GM19395 (cell line): Measurements from ENCODE around the gene EDIL3.

Experiments used
- ATAC-seq: cut with Tn5 transposase; IDR thresholded peaks from one replicate; pipeline ENCODE4 v1.9.1; 2021; ENCODE audit warnings: mild to moderate bottlenecking, moderate library complexity; ENCODE audit not compliant: unreplicated experiment

The EDIL3 gene, protein sequence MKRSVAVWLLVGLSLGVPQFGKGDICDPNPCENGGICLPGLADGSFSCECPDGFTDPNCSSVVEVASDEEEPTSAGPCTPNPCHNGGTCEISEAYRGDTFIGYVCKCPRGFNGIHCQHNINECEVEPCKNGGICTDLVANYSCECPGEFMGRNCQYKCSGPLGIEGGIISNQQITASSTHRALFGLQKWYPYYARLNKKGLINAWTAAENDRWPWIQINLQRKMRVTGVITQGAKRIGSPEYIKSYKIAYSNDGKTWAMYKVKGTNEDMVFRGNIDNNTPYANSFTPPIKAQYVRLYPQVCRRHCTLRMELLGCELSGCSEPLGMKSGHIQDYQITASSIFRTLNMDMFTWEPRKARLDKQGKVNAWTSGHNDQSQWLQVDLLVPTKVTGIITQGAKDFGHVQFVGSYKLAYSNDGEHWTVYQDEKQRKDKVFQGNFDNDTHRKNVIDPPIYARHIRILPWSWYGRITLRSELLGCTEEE

DNA sequence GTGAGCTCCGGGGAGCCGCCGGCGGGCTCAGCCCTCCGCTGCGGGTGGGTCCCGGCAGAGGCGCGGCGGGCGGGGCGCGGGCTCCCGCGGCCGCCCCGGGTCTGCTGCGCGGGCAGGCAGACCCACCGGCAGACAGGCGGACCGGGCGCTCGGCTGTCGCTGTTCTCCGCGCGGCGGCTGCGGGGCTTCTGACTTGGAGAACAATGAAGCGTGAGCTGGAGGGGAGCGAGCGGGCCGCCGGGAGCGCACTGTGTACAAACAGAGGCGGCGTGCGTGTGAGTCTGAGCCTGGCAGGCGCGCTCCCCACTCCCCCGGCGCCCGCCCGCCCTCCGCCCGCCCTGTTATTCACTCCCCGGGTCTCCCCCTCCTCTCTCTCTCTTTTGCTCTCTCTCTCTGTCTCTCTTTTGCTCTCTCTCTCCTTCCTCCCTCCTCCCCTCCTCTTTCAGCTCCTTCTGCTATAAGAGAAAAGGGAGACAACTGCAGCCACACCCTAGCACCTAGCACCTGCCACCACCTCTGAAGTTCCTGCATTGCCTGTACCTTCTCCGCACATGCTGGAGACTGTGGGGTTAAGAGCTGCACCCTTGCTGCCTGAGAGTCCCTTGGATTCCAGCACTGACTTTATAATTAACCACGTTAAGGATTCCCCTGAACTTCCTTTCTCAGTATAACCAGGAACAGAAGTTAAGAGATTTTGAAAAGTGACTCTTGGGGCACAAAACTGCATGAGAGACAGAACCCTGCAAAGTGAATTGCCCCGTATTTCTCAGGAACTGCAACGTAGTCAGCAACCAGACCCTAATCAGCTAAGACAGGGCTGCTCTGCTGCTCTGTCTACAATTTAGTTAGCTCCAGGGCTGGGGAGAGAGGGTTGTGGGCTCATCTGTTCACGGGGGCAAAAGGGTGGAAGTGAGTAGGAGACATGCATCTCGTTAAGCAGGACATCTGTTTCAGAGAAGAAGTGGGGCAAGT is at the start of gene EDIL3:
EDIL3 (minus strand) TSS at position 277 of the 972 bp plus-strand sequence. CDS start 506 bp downstream, outside the sequence.
- ATAC-seq: no peak

DNA sequence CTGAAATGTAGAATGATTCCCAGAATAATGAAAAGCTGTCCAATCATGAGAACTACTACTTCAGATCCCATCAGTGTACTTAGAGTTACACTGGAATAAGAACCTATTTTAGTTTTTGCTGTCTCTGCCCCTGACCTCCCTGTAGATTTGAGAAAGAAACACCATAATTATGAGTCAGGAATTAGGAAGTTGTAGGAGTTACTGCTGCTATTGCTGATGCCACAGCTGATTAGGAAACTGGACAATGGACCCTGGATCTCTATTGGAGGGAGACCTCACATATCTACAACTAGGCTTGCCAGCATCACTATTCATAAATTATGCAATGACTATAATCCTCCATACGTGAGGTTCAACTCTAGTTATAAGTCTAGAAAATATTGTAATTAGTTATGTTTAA is 48.8 kb upstream of the EDIL3 start:
- ATAC-seq: no peak

- ATAC-seq: no peak
Measured at GRCh38 chr5:84430863-84431663, 46.4 kb upstream of the EDIL3 start.

GRCh38 chr5:84430079-84430478 is 45.4 kb upstream of the EDIL3 start:
- no peak for ATAC-seq

DNA sequence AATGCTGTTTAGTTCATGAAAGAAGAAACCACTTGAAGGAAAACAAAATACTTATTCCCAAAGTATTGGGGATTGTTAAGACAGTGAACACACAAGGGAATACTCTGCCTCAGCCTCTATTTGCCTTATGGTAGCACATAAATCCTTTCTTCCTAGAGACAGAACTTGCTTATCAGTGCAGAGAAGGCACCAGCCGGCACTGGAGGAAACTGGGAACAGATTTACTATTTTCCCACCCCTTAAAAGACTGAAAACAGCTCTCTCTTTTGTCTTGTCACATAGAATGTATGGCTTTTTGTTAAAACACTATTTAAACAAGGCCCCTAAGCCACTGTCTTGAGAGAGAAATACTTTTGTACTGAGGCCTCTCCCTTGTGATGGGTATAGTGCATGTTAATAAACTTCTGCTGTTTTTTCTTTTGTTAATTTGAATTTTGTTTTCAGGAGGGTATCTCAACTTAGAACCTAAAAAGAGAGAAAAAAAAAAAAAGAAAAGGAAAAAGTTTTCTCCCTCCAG is 40.7 kb upstream of the EDIL3 start:
- ATAC-seq: no peak

DNA sequence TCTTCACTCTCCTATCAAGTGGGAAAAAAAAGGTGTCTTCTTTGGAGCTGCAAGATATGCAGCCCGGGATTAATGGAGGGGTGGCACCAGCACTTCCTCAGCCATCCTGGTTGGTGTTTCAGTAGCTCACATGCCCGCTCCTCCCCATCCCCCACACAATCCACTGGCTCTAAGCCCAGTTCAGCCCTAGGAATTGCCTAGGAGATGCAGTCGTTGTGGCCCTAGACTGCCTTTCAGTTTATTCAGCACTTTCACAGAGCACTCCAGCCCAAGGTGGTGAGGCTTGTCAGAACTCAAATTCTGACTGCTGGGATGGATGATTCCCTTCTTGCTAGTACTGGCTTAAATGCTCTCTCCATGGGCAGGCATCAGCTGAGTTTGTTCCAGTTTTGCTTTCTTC is 35.1 kb upstream of the EDIL3 start:
- ATAC-seq: no peak

DNA sequence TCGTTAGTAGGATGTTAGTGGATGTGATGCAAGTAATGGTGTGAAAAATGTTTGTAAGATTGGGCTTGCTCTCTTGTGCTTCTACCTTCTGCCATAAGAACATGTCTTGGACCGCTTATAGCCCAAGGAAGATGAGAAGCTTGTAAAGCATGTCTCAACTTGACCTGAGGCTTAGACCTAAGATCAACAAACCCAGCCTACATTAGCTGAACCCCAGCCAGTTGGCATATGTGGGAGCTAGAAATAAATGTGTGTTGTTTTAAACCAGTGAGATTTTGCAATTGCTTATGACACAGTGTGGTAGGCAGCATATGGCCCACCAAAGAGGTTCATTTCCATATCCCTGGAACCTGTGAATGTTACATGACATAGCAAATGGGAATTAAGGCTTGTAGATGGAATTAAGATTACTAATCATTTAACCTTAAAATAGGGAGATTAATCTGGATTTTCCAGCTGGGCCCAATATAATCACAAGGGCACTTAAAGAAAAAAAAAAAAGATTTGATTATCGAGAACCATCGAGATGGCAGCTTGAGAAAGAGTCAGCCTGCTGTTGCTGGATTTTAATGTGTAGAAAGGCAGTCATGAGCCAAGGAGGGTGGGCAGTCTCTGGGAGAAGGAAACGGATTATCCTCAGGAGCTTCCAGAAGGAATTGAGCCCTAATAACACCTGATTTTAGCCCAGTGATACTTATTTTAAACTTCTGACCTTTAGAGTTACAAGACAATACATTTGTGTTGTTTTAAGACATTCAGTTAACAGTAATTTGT is 27.3 kb upstream of the EDIL3 start:
- no peak for ATAC-seq

- ATAC-seq: no peak
Measured at GRCh38 chr5:84406111-84406510, 21.4 kb upstream of the EDIL3 start.

DNA sequence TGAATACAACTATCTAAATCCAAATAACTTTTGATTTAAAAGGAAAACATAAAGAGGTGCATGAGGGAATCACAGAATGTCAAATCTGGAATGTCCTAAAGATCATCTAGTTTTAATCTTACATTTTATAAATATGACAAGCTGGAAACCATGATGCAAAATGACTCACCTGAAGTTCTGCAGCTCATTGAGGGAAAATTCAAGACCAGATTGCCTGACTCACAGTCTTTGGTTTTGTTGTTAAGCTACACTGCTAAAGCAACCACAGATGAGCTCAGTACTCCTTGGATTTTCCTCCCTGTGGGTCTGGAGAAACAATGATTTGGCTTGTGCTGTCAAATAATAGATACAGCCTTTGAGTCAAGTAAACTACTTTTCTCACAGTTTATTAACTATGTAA is 19.1 kb upstream of the EDIL3 start:
- ATAC-seq: no peak

DNA sequence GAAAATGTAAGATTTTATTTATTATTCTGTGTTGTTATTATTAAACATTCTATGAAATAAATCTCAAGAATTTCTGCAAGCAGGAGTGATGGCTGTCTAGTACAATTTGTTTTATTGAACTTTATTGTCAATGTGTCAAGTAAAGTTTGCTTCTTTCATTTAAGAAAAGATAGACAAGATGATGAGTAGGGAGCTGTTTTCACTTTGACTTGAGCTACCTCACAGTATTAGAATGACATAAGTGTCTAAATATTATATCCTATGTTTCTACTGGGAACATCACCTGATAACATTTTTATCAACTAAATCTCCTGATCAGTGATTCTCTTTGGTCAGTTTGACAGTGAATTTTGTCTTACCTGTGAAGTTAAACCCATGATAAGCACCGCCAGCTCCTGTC is 12.7 kb upstream of the EDIL3 start:
- no peak for ATAC-seq

GRCh38 chr5:84393969-84394368 is 9.3 kb upstream of the EDIL3 start:
- no peak for ATAC-seq

- ATAC-seq: no peak
Measured at GRCh38 chr5:84392836-84393235, 8.2 kb upstream of the EDIL3 start.

GRCh38 chr5:84385705-84386104 is 1.0 kb upstream of the EDIL3 start:
- ATAC-seq: no peak

GRCh38 chr5:84383816-84384603 is 670 bp downstream of the EDIL3 start:
- ATAC-seq: no peak

GRCh38 chr5:84383296-84383815 is 1.3 kb downstream of the EDIL3 start:
- no peak for ATAC-seq

DNA sequence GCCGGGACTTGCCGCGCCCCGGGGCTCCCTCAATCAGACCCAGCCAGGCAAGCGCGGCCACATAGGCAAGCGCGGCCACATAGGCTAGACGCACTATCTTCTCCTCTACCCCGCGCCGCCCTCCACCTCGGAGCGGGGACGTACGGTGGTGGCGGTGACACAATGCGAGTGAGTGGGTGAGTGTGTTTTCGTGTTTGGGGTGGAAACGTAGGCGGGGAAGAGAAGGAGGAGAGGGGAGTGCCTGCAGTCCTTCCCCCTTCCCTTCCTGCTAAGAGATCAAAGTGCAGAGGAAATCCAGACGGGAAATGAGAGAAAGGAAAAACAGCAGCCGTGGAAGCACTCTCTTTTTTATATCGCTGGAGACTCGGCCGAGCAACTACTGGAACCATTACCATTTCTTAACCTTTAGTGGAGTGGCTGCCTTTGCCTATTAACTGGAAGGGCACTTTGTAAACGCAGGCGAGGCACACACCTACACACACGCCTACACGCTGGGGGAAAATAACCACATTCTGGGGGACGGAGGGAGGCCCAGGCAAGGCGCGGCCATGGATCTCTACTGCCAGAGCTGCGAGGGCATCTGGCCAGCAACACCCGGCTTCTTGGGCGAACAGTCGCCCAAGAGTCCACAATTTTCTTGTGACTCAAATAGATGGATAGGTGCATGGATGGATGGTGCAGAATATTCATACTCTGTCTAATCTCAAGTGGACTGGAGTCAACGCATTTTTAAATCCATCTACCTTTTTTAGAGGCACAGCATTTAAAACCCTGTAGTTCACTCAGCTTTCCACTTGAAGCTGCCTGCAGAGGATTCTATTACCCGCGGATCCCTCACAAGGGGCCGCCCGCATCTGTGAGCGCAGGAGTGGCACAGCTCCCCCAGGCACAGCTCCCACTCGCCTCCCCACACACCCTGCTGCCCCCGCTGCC is 2.1 kb downstream of the EDIL3 start:
- no peak for ATAC-seq

GRCh38 chr5:84381502-84382362 is 2.9 kb downstream of the EDIL3 start:
- ATAC-seq: no peak
